Transverse colon (tissue), 4 donors: ENCODE results near the gene ITPKA. TPM values are rescaled to one million over a fixed set of nuclear protein-coding genes. Genes with fewer than 3 reads are reported as not detected.
A peak's percentile ranks its signal among the peaks of the same experiment; 100 is the strongest.

Experiments
- DNase-seq: peaks from one replicate; pipeline ENCODE4 v3.0.0-alpha.2; 2019
- H3K27ac ChIP-seq, 4 donors: fragments of 200-600 bp; sonication (generic); 2 replicates each; pipeline ENCODE4 v1.5.1; 2016 to 2018; ENCODE audit warnings: inconsistent platforms in 4 of 4
- H3K27me3 ChIP-seq: fragments of 200-600 bp; sonication (generic); 2 replicates; pipeline ENCODE4 v1.5.1; 2017; ENCODE audit warnings: inconsistent platforms
- H3K36me3 ChIP-seq, 4 donors: fragments of 200-600 bp; sonication (generic); 2 replicates each; pipeline ENCODE4 v1.5.1; 2017 to 2019; ENCODE audit warnings: inconsistent platforms in 4 of 4
- H3K4me1 ChIP-seq, 4 donors: fragments of 200-600 bp; sonication (generic); 2 replicates each; pipeline ENCODE4 v1.5.1; 2017 to 2020; ENCODE audit warnings: inconsistent platforms in 4 of 4
- H3K4me3 ChIP-seq, 4 donors: fragments of 200-600 bp; sonication (generic); 1 replicate in 1 of 4; 2 replicates in 3 of 4; pipeline versions ENCODE4 v1.5.1 to v1.6.1; 2017 to 2019; ENCODE audit warnings: inconsistent platforms in 4 of 4
- H3K9me3 ChIP-seq, 2 donors: fragments of 200-600 bp; sonication (generic); 2 replicates each; pipeline ENCODE4 v1.5.1; 2017 to 2019; ENCODE audit warnings: inconsistent platforms in 2 of 2
- CTCF ChIP-seq, 5 experiments: fragments of 200-600 bp in 3 of 5; fragments of 450-650 bp in 2 of 5; sonication (generic) in 3 of 5; IDR thresholded peaks; 1 replicate in 2 of 5; 2 replicates in 3 of 5; pipeline ENCODE4 v1.5.1; 2016 to 2017; ENCODE audit warnings: antibody characterized with exemption in 5 of 5, inconsistent platforms in 3 of 5, mild to moderate bottlenecking in 2 of 5, moderate library complexity in 1 of 5
- EP300 ChIP-seq: sonication (generic); formaldehyde crosslinking; IDR thresholded peaks from one replicate; pipeline ENCODE4 v1.6.1; 2017; ENCODE audit warnings: antibody characterized with exemption, low read depth
- POLR2A ChIP-seq: fragments of 450-650 bp; IDR thresholded peaks from one replicate; pipeline ENCODE4 v1.6.1; 2016; ENCODE audit warnings: antibody characterized with exemption, mild to moderate bottlenecking, moderate library complexity
- POLR2AphosphoS5 ChIP-seq, 3 donors: sonication (generic); formaldehyde crosslinking; IDR thresholded peaks; one replicate each; pipeline ENCODE4 v1.6.1; 2016; ENCODE audit warnings: antibody characterized with exemption in 3 of 3
- WGBS, 2 donors: methylation state at CpG; one replicate each; pipeline ENCODE4 v1.1.5; 2018; ENCODE audit warnings: low coverage in 1 of 2; 5-methylcytosine and 5-hydroxymethylcytosine counted together
- in situ Hi-C, 4 donors: fragments of 200-750 bp; cut with MboI; loops; one replicate each; pipeline versions ENCODE4 v1.15.0 to v1.15.1; 2017; ENCODE audit warnings: low sequenced_read_pairs in 3 of 4, low pct_ligation_motif_present in 1 of 4, low pct_unique_long_range_greater_than_20kb in 1 of 4
- intact Hi-C: fragments of 100-400 bp; cut with DNase I; formaldehyde crosslinking; loops from one replicate; pipeline ENCODE4 v1.15.1; 2023; ENCODE audit warnings: low total_unique reads
- total RNA-seq, 4 donors: library from RNA; depleted of rRNA; stranded (reverse); fragments of >200 nt; gene quantifications; one replicate each; pipeline ENCODE4 v1.1.0, GENCODE V29; 2016

ITPKA gene
- total RNA-seq, 4 donors from 2014 or later = 57.6 to 161 (median 116) TPM

- H3K27me3 ChIP-seq = peaks cover 37% of the 10 kb centered on the region
- TF ChIP-seq POLR2A = no peak
- no peak for TF ChIP-seq EP300
- no peak for TF ChIP-seq POLR2AphosphoS5 (IDR thresholded peaks at IDR 0.05)
- no peak for TF ChIP-seq CTCF (IDR thresholded peaks at IDR 0.05)
- WGBS, 2 donors = 50 to 59% methylated on average over 1 to 45 of the region's 54 CpGs
- DNase-seq = no peak
- H3K27ac ChIP-seq = no peak overlapping the region
- in situ Hi-C loops (no loop called here), intact Hi-C loops (no loop called here)
- peaks cover 9 to 31% (median 20%) of the 10 kb centered on the region in 4 donors for H3K4me1 ChIP-seq
- no peaks in the 10 kb centered on the region for H3K9me3 ChIP-seq
- peak overlapping the region in 2 of 4 donors; percentile 14 to 36 for H3K4me3 ChIP-seq
- no peaks in the 10 kb centered on the region for H3K36me3 ChIP-seq
Observed at GRCh38 chr15:41502795-41503668, 9.4 kb downstream of the ITPKA start.

- Histone ChIP-seq H3K4me3 (no peak overlapping the region), H3K4me1 (peaks cover 9 to 31% (median 21%) of the 10 kb centered on the region in 4 donors), H3K36me3 (no peaks in the 10 kb centered on the region), H3K27ac (no peak overlapping the region), H3K27me3 (peaks cover 37% of the 10 kb centered on the region), H3K9me3 (no peaks in the 10 kb centered on the region)
- intact Hi-C loops = no loop called here
- no peak for DNase-seq
- 95% methylated on average over 2 of the region's 5 CpGs; no CpG with 5 or more reads in 1 of the 2 donors for WGBS, 2 donors
- in situ Hi-C loops = no loop called here
- TF ChIP-seq POLR2A (no peak), CTCF (IDR thresholded peaks at IDR 0.05) (no peak), POLR2AphosphoS5 (IDR thresholded peaks at IDR 0.05) (no peak), EP300 (no peak)
Observed at GRCh38 chr15:41503669-41504010, 10.0 kb downstream of the ITPKA start.

- Histone ChIP-seq H3K9me3 (no peaks in the 10 kb centered on the region), H3K4me3 (no peak overlapping the region), H3K4me1 (peaks cover 9 to 31% (median 21%) of the 10 kb centered on the region in 4 donors), H3K36me3 (no peaks in the 10 kb centered on the region), H3K27me3 (peaks cover 34% of the 10 kb centered on the region), H3K27ac (no peak overlapping the region)
- TF ChIP-seq POLR2AphosphoS5 (IDR thresholded peaks at IDR 0.05) (no peak), EP300 (no peak), CTCF (IDR thresholded peaks at IDR 0.05) (no peak), POLR2A (no peak)
- 91% methylated on average over 13 of the region's 13 CpGs; no CpG with 5 or more reads in 1 of the 2 donors for WGBS, 2 donors
- intact Hi-C loops = no loop called here
- in situ Hi-C loops = no loop called here
- DNase-seq = no peak
Observed at GRCh38 chr15:41504751-41505492, 11.2 kb downstream of the ITPKA start.

GRCh38 chr15:41505776-41506175, 12.1 kb downstream of the ITPKA start:
- Histone ChIP-seq H3K36me3 (no peaks in the 10 kb centered on the region), H3K27ac (no peak overlapping the region), H3K4me1 (peaks cover 9 to 31% (median 21%) of the 10 kb centered on the region in 4 donors), H3K4me3 (no peak overlapping the region), H3K27me3 (peaks cover 33% of the 10 kb centered on the region), H3K9me3 (no peaks in the 10 kb centered on the region)
- in situ Hi-C loops = no loop called here
- intact Hi-C loops = no loop called here
- DNase-seq = no peak
- WGBS, 2 donors = 93% methylated on average over 4 of the region's 4 CpGs; no CpG with 5 or more reads in 1 of the 2 donors
- TF ChIP-seq POLR2A (no peak), EP300 (no peak), POLR2AphosphoS5 (IDR thresholded peaks at IDR 0.05) (no peak), CTCF (IDR thresholded peaks at IDR 0.05) (no peak)
